Measurements from ENCODE around the gene ST3GAL6. TPM values are rescaled to one million over a fixed set of nuclear protein-coding genes. Genes with fewer than 3 reads are reported as not detected.

Gene ST3GAL6
- total and polyA plus RNA-seq, 9 of the 15 experiments (the other 6 are each of a cell fraction or from before 2014, with no cell fraction given) = 0.14 TPM; not detected in 8

DNA sequence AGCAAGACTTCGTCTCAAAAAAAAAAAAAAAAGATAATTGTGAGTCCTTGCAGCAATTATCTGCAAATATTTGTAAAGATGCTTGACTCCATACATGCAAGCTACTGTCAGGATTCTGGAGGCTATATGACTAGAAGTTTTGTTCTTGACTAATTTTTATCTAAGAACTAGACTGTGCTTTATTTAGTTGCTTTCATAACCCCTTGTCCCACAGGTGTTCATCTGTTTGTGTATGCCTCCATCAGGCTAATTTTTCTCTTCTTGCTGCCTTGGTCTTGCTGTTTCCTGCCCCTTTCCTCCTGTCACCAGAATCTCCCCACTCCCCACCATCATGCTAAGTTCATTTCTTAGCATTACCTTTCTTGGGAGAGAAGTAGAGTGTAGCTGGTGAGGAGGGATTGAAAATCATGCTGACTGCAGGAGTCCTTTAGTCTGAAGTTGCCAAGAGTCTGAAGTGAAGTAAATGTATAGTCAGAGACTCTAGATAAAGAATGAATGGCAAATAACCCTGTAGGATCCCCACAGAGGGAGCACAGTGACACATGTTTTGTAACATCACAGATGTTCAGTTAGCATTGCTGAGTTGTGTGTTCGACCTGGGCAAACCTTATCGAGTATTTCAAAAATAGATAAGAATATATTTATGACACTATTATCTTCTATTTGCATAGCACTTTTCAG is 12.5 kb downstream of the ST3GAL6 start:
- ChIA-PET CTCF (ENCODE audit: low intra/inter-chr PET ratio) (no interaction called here), POLR2A (no interaction called here)
- Histone ChIP-seq H3K9me1 (ENCODE audit: control insufficient read depth, insufficient read depth, low read length) (no peaks in the 10 kb centered on the region), H3K27ac (ENCODE audit: extremely low read depth, low read depth, low read length) (no peak overlapping the region), H3K9me3 (replicated peaks; ENCODE audit: control insufficient read depth, insufficient read depth, low read depth, low read length) (no peaks in the 10 kb centered on the region), H3K79me2 (ENCODE audit: control insufficient read depth, insufficient read depth, low read length) (no peaks in the 10 kb centered on the region), H3K4me3 (no peak overlapping the region), H3K9ac (ENCODE audit: insufficient read depth in 1 of 2, low read depth in 2 of 2, low read length in 2 of 2) (no peak overlapping the region), H3K36me3 (ENCODE audit: control insufficient read depth, insufficient read depth, low read length) (no peaks in the 10 kb centered on the region), H3K4me2 (ENCODE audit: insufficient read depth, low read length) (no peak overlapping the region), H4K20me1 (replicated peaks; ENCODE audit: control insufficient read depth, insufficient read depth, low read length) (no peaks in the 10 kb centered on the region), H3K27me3 (ENCODE audit: control insufficient read depth in 2 of 2, insufficient read depth in 2 of 2, low read length in 2 of 2) (no peaks in the 10 kb centered on the region; a peak in 1 of 5 replicates), H2AFZ (ENCODE audit: low read depth, low read length) (no peak overlapping the region), H3K4me1 (replicated peaks in 1 of 2; ENCODE audit: control insufficient read depth in 2 of 2, insufficient read depth in 2 of 2, low read length in 2 of 2) (no peaks in the 10 kb centered on the region)
- in situ Hi-C loops (cut with MboI) (no loop called here), intact Hi-C loops (cut with micrococcal nuclease) (no loop called here)
- WGBS (ENCODE audit: insufficient coverage, low coverage, missing lambda C conversion rate) = 0% methylated on average over 3 of the region's 3 CpGs
- DNase-seq (ENCODE audit: extremely low read depth in 1 of 4, low spot score in 3 of 4) (no peak), ATAC-seq (no peak), FAIRE-seq (no peak)
- no TSS peak for BruUV-seq (replicated peaks)
- TF ChIP-seq CTBP1 (IDR thresholded peaks at IDR 0.05; ENCODE audit: borderline replicate concordance) (no peak), POLR2G (IDR thresholded peaks at IDR 0.05; ENCODE audit: low read depth, low read length) (no peak), MEF2A (IDR thresholded peaks at IDR 0.05; ENCODE audit: control insufficient read depth, low read depth, low read length) (no peak), SIN3A (IDR thresholded peaks at IDR 0.05; ENCODE audit: borderline replicate concordance in 2 of 2, control insufficient read depth in 1 of 2, low read depth in 2 of 2, low read length in 2 of 2) (no peak), NCOR1 (IDR thresholded peaks at IDR 0.05) (no peak), NFYB (IDR thresholded peaks at IDR 0.05; ENCODE audit: extremely low read depth, insufficient read length) (no peak)
- TF ChIP-seq, protein P1, sequence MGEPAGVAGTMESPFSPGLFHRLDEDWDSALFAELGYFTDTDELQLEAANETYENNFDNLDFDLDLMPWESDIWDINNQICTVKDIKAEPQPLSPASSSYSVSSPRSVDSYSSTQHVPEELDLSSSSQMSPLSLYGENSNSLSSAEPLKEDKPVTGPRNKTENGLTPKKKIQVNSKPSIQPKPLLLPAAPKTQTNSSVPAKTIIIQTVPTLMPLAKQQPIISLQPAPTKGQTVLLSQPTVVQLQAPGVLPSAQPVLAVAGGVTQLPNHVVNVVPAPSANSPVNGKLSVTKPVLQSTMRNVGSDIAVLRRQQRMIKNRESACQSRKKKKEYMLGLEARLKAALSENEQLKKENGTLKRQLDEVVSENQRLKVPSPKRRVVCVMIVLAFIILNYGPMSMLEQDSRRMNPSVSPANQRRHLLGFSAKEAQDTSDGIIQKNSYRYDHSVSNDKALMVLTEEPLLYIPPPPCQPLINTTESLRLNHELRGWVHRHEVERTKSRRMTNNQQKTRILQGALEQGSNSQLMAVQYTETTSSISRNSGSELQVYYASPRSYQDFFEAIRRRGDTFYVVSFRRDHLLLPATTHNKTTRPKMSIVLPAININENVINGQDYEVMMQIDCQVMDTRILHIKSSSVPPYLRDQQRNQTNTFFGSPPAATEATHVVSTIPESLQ (CRISPR knock-in tag; IDR thresholded peaks at IDR 0.05) = no peak

Data from K562 (cell line).